ENCODE measurements around the gene ZSWIM5. TPM values are rescaled to one million over a fixed set of nuclear protein-coding genes. Genes with fewer than 3 reads are reported as not detected.
"Not testable (repeated sequence)": the region's sequence is repeated elsewhere in the genome, so short reads cannot be mapped to it uniquely, and the experiment has no call there.

The ZSWIM5 gene
- total and polyA plus RNA-seq, 7 experiments from 2014 or later: 0.17 to 3.6 (median 2.0) TPM

GRCh38 chr1:45171575-45171974, 34.8 kb downstream of the ZSWIM5 start:
- no peak overlapping the region for H3K27ac Mint-ChIP-seq
- no peaks in the 10 kb centered on the region for H3K36me3 ChIP-seq (ENCODE audit: control insufficient read depth in 2 of 3, insufficient read depth in 3 of 3, low read length in 3 of 3)

GRCh38 chr1:45170151-45170742, 36.2 kb downstream of the ZSWIM5 start:
- Histone ChIP-seq H3K27ac (ENCODE audit: low read depth, low read length) (no peak overlapping the region), H3K4me3 (ENCODE audit: low read length) (no peak overlapping the region), H3K36me3 (ENCODE audit: control insufficient read depth in 2 of 3, insufficient read depth in 3 of 3, low read length in 3 of 3) (no peaks in the 10 kb centered on the region), H3K9me3 (ENCODE audit: control insufficient read depth in 2 of 3, low read length in 3 of 3) (no peaks in the 10 kb centered on the region), H3K4me1 (ENCODE audit: control insufficient read depth in 2 of 2, insufficient read depth in 2 of 2, low read length in 2 of 2) (no peaks in the 10 kb centered on the region), H3K27me3 (ENCODE audit: control insufficient read depth in 2 of 2, insufficient read depth in 2 of 2, low read length in 2 of 2) (no peaks in the 10 kb centered on the region)
- ChIA-PET POLR2A (interaction anchor here (0.6 to 1.3 kb wide), 2 partner anchors 23 to 25 kb away, joined by 3 to 5 read pairs; no protein-coding TSS in a partner anchor), CTCF (interaction anchor here (0.7 kb wide), 2 partner anchors 139 to 321 kb away, joined by 3 to 4 read pairs; partner anchors contain the start of gene TESK2)
- no peak for ATAC-seq
- H3K36me3 Mint-ChIP-seq: peaks cover 0 to 4% (median 0%) of the 10 kb centered on the region in 5 donors
- no peak overlapping the region for H3K4me3 Mint-ChIP-seq
- DNase-seq: no peak
- H3K9me3 Mint-ChIP-seq: peaks cover 0 to 12% (median 3%) of the 10 kb centered on the region in 11 donors
- H3K27ac Mint-ChIP-seq: no peak overlapping the region
- H3K4me1 Mint-ChIP-seq: peaks cover 0 to 9% (median 0%) of the 10 kb centered on the region in 7 donors
- intact Hi-C loops (cut with micrococcal nuclease): no loop called here
- H3K27me3 Mint-ChIP-seq: peaks cover 0 to 2% (median 0%) of the 10 kb centered on the region in 5 donors

More at GRCh38 chr1:45171575-45171974, 34.8 kb downstream of the ZSWIM5 start:
- peaks cover 0 to 9% (median 0%) of the 10 kb centered on the region in 7 donors for H3K4me1 Mint-ChIP-seq
- Histone ChIP-seq H3K9me3 (ENCODE audit: control insufficient read depth in 2 of 3, low read length in 3 of 3) (no peaks in the 10 kb centered on the region), H3K27me3 (ENCODE audit: control insufficient read depth in 2 of 2, insufficient read depth in 2 of 2, low read length in 2 of 2) (no peaks in the 10 kb centered on the region), H3K4me3 (ENCODE audit: low read length) (no peak overlapping the region), H3K4me1 (ENCODE audit: control insufficient read depth in 2 of 2, insufficient read depth in 2 of 2, low read length in 2 of 2) (no peaks in the 10 kb centered on the region), H3K27ac (ENCODE audit: low read depth, low read length) (no peak overlapping the region)
- POLR2A ChIA-PET: interaction anchor here (0.6 to 0.9 kb wide), 2 partner anchors 36 to 515 kb away, joined by 3 read pairs; partner anchors contain the start of gene GPBP1L1
- peaks cover 0 to 5% (median 0%) of the 10 kb centered on the region in 11 donors for H3K9me3 Mint-ChIP-seq
- no peaks in the 10 kb centered on the region for H3K36me3 Mint-ChIP-seq
- intact Hi-C loops (cut with micrococcal nuclease): no loop called here
- no peak for ATAC-seq
- peaks cover 0 to 2% (median 0%) of the 10 kb centered on the region in 5 donors for H3K27me3 Mint-ChIP-seq
- DNase-seq: no peak
- CTCF ChIA-PET: no interaction called here
- no peak overlapping the region for H3K4me3 Mint-ChIP-seq

GRCh38 chr1:45167947-45168346, 38.5 kb downstream of the ZSWIM5 start:
- H3K27ac ChIP-seq (ENCODE audit: low read depth, low read length); H3K36me3 ChIP-seq (ENCODE audit: control insufficient read depth in 2 of 3, insufficient read depth in 3 of 3, low read length in 3 of 3); H3K27me3 ChIP-seq (ENCODE audit: control insufficient read depth in 2 of 2, insufficient read depth in 2 of 2, low read length in 2 of 2); H3K27me3 Mint-ChIP-seq; H3K4me3 ChIP-seq (ENCODE audit: low read length); intact Hi-C loops (cut with micrococcal nuclease); POLR2A ChIA-PET; H3K4me1 ChIP-seq (ENCODE audit: control insufficient read depth in 2 of 2, insufficient read depth in 2 of 2, low read length in 2 of 2); H3K4me3 Mint-ChIP-seq; ATAC-seq; H3K9me3 ChIP-seq (ENCODE audit: control insufficient read depth in 2 of 3, low read length in 3 of 3); DNase-seq; CTCF ChIA-PET; H3K27ac Mint-ChIP-seq: not testable (repeated sequence)
- H3K9me3 Mint-ChIP-seq: peaks cover 0 to 33% (median 15%) of the 10 kb centered on the region in 11 donors
- peaks cover 4 to 20% (median 11%) of the 10 kb centered on the region in 7 donors for H3K4me1 Mint-ChIP-seq
- peaks cover 5 to 12% (median 6%) of the 10 kb centered on the region in 5 donors for H3K36me3 Mint-ChIP-seq

GRCh38 chr1:45164307-45164706, 42.1 kb downstream of the ZSWIM5 start:
- H3K36me3 ChIP-seq (ENCODE audit: control insufficient read depth in 2 of 3, insufficient read depth in 3 of 3, low read length in 3 of 3); H3K27ac ChIP-seq (ENCODE audit: low read depth, low read length); DNase-seq; POLR2A ChIA-PET; H3K4me3 ChIP-seq (ENCODE audit: low read length); H3K4me1 ChIP-seq (ENCODE audit: control insufficient read depth in 2 of 2, insufficient read depth in 2 of 2, low read length in 2 of 2); H3K27me3 ChIP-seq (ENCODE audit: control insufficient read depth in 2 of 2, insufficient read depth in 2 of 2, low read length in 2 of 2); H3K27me3 Mint-ChIP-seq; intact Hi-C loops (cut with micrococcal nuclease); CTCF ChIA-PET; ATAC-seq; H3K9me3 ChIP-seq (ENCODE audit: control insufficient read depth in 2 of 3, low read length in 3 of 3): not testable (repeated sequence)
- H3K9me3 Mint-ChIP-seq: peaks cover 0 to 36% (median 15%) of the 10 kb centered on the region in 11 donors
- peak overlapping the region in 3 of 9 donors; percentile 46 to 95 (median 78) for H3K27ac Mint-ChIP-seq
- peak overlapping the region in 1 of 10 donors; percentile 76 for H3K4me3 Mint-ChIP-seq
- peaks cover 5 to 12% (median 6%) of the 10 kb centered on the region in 5 donors for H3K36me3 Mint-ChIP-seq
- peaks cover 4 to 32% (median 21%) of the 10 kb centered on the region in 7 donors for H3K4me1 Mint-ChIP-seq

GRCh38 chr1:45163111-45163510, 43.3 kb downstream of the ZSWIM5 start:
- not testable (repeated sequence) for ATAC-seq

GRCh38 chr1:45162041-45163035, 44.1 kb downstream of the ZSWIM5 start:
- peaks cover 0 to 34% (median 15%) of the 10 kb centered on the region in 11 donors for H3K9me3 Mint-ChIP-seq
- POLR2A ChIA-PET; H3K4me1 ChIP-seq (ENCODE audit: control insufficient read depth in 2 of 2, insufficient read depth in 2 of 2, low read length in 2 of 2); H3K27me3 ChIP-seq (ENCODE audit: control insufficient read depth in 2 of 2, insufficient read depth in 2 of 2, low read length in 2 of 2); H3K27me3 Mint-ChIP-seq; H3K27ac ChIP-seq (ENCODE audit: low read depth, low read length); H3K4me3 ChIP-seq (ENCODE audit: low read length); ATAC-seq; CTCF ChIA-PET; intact Hi-C loops (cut with micrococcal nuclease); H3K9me3 ChIP-seq (ENCODE audit: control insufficient read depth in 2 of 3, low read length in 3 of 3); H3K36me3 ChIP-seq (ENCODE audit: control insufficient read depth in 2 of 3, insufficient read depth in 3 of 3, low read length in 3 of 3): not testable (repeated sequence)
- H3K4me3 Mint-ChIP-seq: peak overlapping the region in 9 of 10 donors; percentile 20 to 79 (median 59)
- peak in 7 of 9 donors; percentile 40 to 75 (median 54) for DNase-seq
- H3K4me1 Mint-ChIP-seq: peaks cover 4 to 26% (median 21%) of the 10 kb centered on the region in 7 donors
- peak overlapping the region in 8 of 9 donors; percentile 70 to 95 (median 84) for H3K27ac Mint-ChIP-seq
- H3K36me3 Mint-ChIP-seq: peaks cover 5 to 12% (median 6%) of the 10 kb centered on the region in 5 donors

More at GRCh38 chr1:45163111-45163510, 43.3 kb downstream of the ZSWIM5 start:
- CTCF ChIA-PET; H3K27ac ChIP-seq (ENCODE audit: low read depth, low read length); H3K4me1 ChIP-seq (ENCODE audit: control insufficient read depth in 2 of 2, insufficient read depth in 2 of 2, low read length in 2 of 2); H3K9me3 ChIP-seq (ENCODE audit: control insufficient read depth in 2 of 3, low read length in 3 of 3); POLR2A ChIA-PET; intact Hi-C loops (cut with micrococcal nuclease); H3K4me3 ChIP-seq (ENCODE audit: low read length); H3K36me3 ChIP-seq (ENCODE audit: control insufficient read depth in 2 of 3, insufficient read depth in 3 of 3, low read length in 3 of 3); H3K27me3 Mint-ChIP-seq; H3K27me3 ChIP-seq (ENCODE audit: control insufficient read depth in 2 of 2, insufficient read depth in 2 of 2, low read length in 2 of 2): not testable (repeated sequence)
- Mint-ChIP-seq H3K9me3 (peaks cover 0 to 36% (median 15%) of the 10 kb centered on the region in 11 donors), H3K4me3 (peak overlapping the region; percentile 11 to 79 (median 62)), H3K36me3 (peaks cover 5 to 12% (median 6%) of the 10 kb centered on the region in 5 donors), H3K4me1 (peaks cover 4 to 26% (median 21%) of the 10 kb centered on the region in 7 donors), H3K27ac (peak overlapping the region; percentile 38 to 95 (median 84))
- DNase-seq: peak in 6 of 9 donors; percentile 10 to 58 (median 28)
